SH-SY5Y (cell line): ENCODE data around the gene STAG1.

Experiments
- GATA2 ChIP-seq: IDR thresholded peaks from 2 replicates; pipeline ENCODE4 v1.6.1; 2011; ENCODE audit warnings: mild to moderate bottlenecking, low read depth, low read length
- GATA3 ChIP-seq: IDR thresholded peaks from 2 replicates; pipeline ENCODE4 v1.6.1; 2011; ENCODE audit warnings: low read depth, mild to moderate bottlenecking, low read length, moderate library complexity

GRCh38 chr3:136699271-136699828, 52.8 kb downstream of the STAG1 start:
- no peak for TF ChIP-seq GATA2
- no peak for TF ChIP-seq GATA3
